NCI-H146 (cell line): ENCODE measurements around the gene CACHD1.

ENCODE experiments used
- DNase-seq: peaks from one replicate; lab custom pipeline; 2025; lab: John Stamatoyannopoulos, UW

The CACHD1 gene

DNA sequence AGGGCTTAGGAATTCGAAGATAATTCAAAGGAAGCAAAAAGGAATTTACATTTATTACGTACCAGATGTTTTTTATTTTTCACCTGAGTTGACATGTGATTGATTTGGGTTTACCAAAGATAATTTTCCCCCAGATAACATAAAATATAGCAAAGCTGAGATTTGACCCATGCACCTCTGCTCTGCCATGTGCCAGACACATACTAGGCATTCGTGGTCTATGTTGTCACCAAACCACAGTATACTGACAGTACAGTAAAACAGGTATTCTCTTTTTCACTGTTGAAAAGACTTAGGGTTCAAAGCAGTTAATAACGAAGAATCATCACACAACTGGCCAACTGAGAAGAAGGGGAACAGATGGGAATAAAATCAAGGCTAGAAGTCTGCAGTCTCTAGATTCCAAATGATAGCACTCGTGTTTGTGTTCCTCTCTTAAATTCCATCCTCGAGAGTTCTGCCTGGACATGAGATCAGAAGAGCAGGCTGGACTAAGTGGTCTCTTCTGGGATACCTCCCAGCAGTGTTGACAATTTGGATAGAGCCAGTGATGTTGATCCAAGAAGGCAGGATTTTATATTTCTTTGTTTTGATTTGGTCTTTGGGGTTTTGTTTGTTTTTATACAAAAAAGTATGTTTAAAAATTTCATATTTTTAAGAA is 189.7 kb downstream of the CACHD1 start:
- no peak for DNase-seq

DNA sequence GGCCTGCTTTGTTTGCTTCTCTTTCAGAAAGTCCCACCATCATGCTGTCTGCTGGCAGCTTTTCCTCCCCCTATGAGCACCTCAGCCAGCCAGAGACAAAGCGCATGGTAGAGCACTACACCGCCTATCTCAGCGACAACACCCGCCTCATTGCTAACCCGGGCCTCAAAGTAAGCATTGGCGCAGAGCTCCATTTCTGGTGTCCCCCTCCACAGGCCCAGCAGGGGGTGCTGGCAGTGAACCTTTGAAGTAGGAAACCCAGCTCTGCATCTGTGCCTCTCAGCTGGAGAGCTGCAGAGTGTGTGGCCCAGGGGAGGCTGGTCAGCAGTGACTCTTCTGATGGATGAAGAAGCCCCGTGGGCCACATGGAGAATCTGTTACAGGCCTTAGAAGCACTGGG is 193.7 kb downstream of the CACHD1 start:
- DNase-seq, result peak; percentile 17

DNA sequence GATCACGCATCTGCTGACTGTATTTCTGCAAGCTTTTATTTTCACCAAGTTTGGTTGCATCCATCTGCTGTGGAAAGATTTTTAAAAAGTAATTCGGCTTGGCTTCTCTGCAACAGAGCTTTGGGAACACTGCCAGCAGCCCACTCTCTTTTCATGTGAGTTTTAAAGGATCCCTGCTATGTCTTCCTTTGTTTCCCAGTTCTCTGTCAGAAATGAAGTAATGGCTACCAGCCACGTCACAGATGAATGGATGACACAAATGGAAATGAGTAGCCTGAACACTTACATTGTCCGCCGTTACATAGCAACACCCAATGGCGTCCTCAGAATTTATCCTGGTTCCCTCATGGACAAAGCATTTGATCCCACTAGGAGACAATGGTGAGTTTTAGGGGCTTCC is 194.4 kb downstream of the CACHD1 start:
- no peak for DNase-seq

DNA sequence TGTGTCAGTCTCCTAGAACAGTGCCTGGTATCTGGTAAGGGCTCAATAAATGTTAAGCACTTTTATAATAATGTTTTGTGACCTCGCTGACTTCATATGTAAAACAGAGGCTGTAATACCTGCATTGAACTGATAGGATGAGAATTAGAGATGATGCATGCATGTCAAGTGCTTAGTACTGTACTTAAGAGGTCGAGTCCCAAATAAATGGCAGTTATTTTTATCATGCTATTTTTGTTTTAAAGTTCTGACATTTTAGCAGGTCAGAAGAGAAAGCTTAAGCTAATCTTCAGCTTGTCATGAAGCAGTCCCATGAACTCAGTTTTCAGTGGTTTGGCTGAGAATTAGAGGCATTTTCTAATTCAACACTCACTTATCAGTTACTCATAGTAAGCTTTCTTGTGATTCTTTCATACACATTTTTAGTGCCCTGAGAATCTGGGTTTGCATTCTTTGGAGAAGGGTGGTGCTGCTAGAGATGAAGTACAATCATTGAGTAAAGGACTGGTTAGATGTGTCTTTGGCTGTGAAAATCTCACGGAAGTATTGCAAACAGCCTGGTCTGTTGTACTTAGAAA is 199.3 kb downstream of the CACHD1 start:
- no peak for DNase-seq

DNA sequence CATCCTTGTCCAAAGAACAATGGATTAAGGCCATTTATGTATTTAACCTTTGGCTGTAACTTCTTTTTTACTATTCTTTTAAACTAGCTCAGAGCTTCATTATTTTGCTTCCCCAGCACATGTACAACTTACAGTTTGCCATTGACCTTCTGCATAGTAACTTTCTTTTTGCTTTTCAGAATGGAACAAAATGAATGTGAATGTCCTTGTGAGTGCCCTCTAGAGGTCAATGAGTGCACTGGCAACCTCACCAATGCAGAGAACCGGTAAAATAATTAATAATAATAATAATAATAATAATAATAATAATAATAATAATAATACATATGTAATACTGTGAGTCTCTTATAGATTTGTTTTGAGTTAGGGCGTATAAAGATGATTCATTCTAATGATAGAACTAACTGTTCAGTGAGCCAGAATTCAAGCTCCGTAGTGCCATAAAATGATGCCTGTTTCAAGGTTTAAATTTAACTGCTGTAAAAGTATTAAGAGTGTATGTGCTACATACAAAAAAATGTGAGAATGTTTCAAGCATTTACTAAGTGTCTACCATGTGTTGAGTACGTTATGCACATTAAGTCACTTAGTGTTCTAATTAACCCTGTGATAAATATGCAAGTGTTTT is 205.9 kb downstream of the CACHD1 start:
- DNase-seq, result peak; percentile 14

DNA sequence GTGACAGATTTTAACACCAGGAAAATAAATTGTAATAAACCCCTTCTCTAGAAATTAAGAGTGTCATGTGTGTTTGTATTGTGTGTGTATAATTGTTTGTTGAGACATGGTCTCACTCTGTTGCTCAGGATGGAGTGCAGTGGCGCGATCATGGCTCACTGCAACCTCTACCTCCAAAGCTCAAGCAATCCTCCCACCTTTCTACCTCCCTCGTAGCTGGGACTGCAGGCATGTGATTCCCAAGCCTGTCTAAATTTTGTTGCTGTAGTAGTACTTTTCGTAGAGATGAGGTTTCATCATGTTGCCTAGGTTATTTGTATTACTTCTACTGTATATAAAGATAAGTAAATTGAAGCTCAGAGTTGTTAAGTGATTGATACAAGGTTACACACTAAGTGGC is 206.5 kb downstream of the CACHD1 start:
- no peak for DNase-seq

DNA sequence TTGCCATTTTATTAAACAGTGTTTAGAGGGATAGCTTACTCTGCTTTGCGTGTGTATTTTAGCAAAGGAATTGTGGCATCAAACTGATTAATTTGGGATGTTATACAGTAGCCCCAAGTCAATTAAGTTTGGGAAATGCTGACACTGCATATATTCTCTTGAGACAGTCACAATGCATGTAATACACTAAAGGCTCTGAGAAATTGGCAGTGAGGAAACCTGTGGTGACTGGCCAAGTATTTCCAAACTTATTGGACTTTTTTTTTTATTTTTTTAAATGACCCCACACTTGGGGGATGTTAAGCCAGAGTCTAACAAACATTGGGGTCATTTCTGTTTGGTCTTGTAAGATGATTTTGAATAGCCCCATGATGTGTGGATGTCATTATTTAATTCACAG is 207.6 kb downstream of the CACHD1 start:
- no peak for DNase-seq

DNA sequence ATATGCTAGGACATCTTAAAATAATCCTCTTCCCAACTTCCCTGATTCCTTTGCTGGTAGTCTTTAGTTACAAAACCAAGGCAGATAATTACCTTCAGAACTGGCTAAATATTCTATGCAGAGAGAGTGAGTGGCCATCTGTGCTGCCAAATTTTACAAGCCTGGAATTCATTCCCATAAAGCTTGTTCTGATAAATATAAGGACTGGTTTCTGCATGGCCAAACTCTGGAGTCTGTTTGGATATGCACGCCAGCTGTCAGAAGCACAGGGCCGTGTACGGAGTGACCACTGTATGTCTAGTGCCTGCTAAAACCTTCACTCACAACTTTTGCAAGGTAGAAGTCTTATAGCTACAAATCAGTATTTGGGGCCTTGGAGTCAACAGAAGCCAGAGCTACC is 208.4 kb downstream of the CACHD1 start:
- no peak for DNase-seq

DNA sequence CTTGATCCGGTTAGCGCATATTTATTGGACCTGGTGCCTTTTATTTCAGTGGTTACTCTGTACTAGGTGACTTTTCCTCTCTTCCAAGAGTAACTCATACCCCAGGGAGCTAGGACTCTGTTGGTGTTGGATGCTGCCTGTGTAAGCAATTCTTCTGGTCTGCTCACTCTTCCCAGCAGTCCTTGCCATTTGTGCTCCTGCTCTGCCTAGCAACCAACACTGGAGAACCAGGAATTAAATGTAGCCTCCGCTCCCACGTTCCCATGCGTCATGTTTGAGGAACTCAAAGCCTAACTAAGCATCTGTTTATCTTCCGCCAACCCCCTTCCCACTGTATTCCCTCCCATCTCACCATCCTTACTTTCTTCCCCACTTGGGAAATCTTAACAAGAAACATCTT is 209.2 kb downstream of the CACHD1 start:
- DNase-seq, result no peak

DNA sequence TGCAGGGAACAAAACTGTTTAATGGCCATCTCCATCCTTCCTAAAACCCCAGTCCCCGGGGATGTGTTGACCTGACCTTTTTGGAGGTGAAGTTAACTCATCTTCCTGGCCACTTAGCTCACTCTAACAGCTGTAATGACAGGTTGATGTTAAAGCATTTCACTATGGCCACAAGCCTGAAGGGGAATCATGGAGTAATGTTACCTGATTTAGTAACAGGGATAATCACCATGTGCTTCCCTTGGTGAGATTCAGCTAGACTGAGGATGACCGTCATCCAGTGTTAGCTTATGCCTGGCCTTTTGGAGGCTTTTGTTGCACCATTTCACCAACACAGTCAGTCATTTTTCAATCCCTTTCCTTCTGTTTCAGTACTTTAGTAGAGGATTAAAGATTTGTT is 210.7 kb downstream of the CACHD1 start:
- DNase-seq, result peak; percentile 7

DNA sequence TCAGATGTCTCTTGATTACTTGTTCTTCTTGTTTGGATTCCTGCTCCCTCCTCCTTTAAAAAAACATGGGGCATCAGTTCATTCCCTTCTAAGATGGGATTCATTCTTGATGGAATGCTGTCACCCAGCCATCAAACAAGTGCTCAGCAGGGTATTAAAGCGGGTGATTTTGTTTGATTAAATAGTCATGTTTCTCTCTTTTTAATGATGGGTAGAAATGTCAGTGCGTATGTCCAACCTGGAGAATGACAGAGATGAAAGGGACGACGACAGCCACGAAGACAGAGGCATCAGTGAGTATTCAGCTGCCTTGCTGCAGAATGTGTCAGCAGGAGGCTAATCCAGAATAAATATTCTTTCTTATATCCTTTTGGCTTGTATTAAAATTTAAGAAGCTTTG is 211.1 kb downstream of the CACHD1 start:
- peak; percentile 43 for DNase-seq

DNA sequence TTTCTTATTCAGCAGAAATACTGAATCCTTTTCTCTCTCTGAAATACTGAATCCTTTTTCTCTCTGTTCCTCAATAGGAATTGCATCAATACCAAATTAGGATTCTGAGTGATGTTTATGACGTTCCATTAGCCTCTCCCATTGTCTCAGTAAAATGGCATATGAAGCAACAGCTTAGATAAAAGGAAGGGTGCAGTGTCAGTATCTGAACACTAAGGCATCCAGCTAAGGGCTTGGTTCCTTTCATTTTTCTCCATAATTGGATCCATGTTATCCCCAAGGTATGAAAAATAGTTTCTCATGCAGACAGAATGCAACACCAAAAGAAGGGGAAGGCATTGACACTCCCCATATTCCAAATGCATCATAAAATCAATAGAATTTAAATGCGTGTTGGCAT is 213.5 kb downstream of the CACHD1 start:
- DNase-seq, result no peak

DNA sequence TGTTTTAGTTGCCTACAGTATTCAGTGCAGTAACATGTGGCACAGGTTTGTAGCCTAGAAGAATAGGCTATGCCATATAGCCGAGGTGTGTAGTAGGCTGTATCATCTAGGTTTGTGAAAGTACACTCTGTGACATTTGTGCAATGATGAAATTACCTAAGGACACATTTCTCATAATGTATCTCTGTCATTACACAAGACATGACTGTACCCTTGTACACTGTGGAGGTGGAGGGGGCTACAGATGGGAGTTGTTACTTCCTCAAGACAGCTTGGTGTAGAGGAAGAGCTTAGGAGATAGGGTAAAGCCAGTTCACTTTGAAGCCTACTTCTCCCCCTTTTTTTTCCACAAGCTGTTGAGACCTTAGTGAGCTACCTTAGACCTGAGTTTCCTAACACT is 215.3 kb downstream of the CACHD1 start:
- DNase-seq, result no peak

DNA sequence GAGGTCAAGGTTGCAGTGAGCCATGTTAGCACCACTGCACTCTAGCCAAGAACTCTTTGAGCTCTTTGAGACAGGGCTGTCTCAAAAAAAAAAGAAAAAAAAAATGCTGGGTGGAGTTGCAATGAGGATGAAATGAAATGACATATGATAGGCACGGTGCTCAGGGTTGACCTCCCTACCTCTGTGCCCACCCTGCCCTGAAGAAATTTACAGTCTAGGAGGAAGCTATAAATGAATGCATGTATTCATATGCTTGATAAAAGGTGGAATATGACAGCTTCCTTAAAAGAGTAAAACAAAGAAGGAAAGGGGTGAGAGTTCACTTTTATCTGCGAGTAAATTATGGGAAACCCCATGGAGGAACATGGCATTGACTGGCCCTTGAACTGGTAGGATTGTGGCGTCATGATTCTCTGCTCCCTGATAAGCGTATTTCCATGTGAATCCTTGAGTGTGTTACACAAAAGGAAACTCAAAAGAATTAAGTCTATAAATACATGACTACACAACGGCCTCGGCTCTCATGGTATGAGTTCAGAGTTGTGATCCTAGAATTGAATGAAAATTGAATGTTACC is 215.9 kb downstream of the CACHD1 start:
- DNase-seq, result no peak

DNA sequence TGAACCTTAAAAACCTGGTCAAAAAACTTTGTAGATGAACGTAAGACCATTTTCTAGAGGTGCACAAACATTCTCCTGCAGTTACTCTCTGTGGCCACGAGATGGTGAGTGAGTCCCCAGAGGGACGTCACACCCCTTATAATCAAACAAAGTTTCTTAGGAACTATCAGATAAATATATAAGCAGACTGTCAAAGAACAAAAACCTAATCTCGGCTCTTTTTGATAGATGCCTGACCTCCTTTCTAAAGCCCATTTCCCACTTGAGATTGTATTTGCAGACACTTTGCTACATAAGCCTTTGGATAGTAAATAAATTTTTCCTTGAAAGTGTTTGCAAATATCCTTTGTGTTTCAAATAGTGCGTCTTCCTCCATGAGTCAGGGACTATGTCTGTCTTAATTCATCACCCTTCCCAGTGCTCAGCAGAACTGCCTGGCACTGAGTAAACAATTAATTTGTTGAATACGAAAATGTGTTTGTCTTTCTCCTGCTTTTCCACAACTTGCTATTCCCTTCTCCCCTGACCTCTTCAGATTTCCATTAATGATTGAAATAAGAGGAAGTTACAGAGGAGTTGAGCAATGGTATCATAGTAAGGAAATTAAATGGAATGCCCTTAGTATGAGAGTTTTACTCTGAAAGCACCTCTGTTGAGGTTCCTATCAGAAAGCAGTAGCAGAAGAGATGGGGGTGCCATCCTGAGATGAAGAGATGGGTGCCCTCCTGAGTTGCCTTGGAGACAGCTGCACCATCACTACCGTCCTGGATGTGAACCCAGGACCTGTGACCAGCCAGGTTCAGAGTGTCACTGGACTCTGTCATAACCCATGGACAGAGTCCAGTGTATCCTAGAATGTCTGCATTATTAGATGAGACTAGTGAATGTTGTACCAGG is 217.1 kb downstream of the CACHD1 start:
- DNase-seq, result peak; percentile 14

DNA sequence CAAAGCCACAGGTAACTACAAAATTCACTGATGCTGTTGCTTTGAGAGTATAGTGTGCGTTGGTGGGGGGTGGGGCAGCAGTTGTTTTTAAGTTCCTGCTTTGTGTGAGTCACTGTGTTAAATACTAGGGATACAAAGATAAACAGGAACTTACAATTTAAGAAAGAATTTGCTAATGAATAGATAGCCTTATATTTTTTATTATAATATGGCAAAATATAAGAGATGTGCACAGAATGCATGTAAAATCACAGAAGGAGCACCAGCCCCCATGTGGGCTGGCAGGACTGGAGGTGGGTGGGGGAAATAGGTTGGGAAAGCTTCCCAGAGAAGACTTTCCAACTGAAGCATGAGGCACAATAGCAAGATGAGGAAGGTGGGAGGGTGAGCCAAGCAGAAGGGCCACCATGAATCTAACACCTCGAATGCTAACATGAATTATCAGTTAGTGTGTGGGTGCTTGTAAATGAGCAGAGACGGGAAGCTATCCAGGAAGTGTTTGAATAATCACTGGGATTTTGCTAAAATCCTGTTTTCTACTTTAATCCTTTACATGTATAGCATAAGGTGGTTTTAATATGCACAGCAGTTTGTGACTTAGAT is 217.9 kb downstream of the CACHD1 start:
- DNase-seq, result no peak

DNA sequence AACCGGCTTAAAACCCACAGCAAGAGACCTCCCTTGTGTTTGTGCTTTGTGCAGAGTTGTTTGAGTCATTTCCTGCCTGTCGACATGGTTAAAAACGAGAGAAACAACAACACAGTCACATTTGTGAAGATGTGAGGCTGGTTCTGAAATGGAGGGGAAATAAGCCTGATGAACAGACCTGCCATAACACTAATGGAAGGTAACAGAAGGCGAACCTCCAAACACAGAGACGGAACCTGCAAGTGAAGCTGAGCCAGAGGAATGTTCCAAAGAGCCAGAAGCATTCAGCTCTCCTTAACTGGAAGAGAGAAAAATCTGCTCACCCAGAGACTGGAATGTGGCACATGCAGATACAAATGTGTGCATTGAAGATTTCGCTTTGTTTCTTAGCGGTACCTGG is 221.7 kb downstream of the CACHD1 start:
- no peak for DNase-seq

DNA sequence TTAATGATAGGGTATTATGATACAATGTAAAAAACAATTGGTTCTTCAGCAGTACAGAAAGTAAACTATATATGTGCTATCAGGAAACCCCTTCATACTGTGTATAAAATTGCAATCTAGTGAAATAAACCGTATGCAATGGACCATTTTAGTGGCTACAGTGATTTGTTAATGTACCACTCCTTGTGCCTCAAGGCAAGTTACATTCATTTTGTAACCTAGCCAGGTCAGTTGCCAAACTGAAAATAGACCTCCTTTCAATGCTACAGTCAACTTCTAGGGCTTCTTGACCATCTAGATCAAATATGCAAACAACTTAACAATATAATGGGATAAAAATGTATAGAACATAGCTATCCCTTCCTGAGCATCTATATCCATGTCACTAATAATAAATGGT is 223.0 kb downstream of the CACHD1 start:
- DNase-seq, result no peak

DNA sequence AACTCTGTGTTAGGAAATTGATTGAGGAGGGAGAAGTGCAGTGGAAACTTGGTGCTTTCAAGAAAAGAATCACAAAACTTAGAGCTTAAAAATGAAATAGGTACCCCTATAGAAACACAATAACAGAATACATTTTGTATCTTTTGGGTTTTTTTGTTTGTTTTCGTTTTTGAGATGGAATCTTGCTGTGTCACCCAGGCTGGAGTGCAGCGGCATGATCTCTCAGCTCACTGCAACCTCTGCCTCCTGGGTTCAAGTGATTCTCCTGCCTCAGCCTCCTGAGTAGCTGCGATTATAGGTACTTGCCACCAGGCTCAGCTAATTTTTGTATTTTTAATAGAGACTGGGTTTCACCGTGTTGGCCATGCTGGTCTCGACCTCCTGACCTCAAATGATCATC is 223.5 kb downstream of the CACHD1 start:
- DNase-seq, result no peak

DNA sequence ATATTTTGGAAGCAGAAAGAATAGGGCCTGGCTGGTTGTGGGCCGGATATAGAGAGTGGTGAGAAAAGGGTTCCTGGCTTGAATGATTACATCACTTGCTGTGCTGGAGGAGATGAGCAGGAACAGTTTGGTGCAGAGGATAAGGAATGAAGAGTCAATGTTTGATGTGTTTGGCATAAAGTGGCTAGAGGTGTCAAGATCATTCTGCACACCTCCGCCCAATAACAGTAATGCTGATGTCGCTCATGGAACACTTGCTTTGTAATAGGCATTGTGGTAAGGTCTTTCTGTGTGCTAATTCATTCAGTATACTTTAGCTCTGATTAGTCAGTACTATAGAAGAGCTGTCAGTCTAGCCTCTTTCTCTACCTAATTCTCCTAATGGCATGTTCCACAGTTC is 226.9 kb downstream of the CACHD1 start:
- no peak for DNase-seq

DNA sequence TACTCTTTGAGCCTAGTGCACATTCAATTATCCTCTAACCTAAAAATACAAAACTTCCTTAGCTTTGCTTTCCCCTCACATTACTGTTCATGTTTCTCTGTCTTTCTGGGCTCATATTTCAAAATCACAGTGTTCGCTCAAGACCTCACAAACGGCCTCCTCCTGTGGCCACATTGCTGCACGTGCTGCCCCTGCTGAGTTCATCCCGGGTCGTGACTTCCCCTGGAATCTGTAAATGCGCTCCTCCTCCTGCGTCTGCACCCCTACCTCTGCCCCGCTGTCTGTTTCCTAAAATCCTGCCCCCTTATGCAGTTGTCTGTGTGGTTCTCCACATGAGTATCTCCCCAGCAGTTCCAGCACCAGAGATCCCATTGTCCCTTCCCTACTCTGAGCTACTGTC is 229.4 kb downstream of the CACHD1 start:
- DNase-seq, result no peak

DNA sequence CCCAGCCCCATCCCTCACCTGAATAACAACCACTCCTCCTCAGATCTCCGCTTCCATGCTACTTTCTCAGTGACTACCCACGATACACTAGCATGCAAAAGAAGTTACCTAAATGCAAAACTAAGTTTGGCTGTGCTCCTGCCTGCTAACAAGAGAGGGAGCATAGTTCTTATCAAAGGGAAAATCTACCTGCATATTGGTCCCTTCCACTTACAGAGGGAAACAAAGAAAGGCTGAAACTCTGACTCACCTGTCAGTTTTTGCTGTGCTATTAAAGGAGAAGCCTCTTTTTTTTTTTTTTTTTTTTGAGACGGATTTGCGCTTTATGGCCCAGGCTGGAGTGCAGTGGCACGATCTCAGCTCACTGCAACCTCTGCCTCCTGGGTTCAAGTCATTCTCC is 231.1 kb downstream of the CACHD1 start:
- DNase-seq, result no peak
